Astrocyte (in vitro differentiated cells and primary cell): ENCODE measurements around the gene TBX4.

ENCODE experiments used
- EZH2 ChIP-seq: IDR thresholded peaks from 2 replicates; pipeline ENCODE4 v1.6.1; 2012; ENCODE audit warnings: mild to moderate bottlenecking, low read length, inconsistent platforms; ENCODE audit not compliant: insufficient read depth
- TF ChIP-seq, protein P1 (sequence below): IDR thresholded peaks from 2 replicates; pipeline ENCODE4 v1.5.1; 2011; ENCODE audit warnings: low read depth, mild to moderate bottlenecking, inconsistent platforms, low read length, moderate library complexity; ENCODE audit not compliant: insufficient read depth

DNA sequence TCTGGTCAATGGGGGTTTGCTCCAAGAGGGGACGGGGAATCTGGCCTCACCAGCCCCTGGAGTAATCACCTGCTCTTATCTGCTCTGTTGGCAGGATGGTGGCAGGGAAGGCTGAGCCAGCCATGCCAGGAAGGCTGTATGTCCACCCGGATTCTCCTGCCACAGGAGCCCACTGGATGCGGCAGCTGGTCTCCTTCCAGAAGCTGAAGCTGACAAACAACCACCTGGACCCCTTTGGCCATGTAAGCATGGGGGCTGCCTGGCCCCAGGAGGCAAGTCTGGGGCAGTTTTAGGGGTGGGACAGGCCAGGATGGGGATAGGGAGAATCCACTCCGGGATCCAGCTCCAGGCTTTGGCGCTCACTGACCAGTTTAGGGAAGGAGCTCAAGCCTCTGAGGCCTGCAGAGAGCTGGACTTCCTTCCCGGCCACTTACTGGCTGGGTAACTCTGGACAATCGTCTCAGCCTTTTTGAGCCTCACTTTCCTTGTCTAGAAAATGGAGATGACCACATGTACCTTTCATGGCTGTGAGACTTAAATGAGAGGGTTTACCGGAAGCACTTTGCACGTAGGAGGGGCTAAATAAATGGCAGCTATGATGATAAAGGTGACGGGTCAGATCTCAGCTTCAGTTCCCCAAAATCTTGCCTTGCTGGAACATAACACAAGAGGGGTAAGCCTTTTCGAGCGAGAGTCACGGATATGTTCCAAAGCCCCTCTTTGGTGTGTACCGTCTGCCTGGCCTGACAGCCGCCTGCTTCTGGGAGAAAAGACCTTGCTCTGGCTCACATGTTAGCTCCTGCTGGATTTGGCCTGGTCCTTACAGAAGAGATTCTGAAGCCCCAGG, 15.4 kb downstream of the TBX4 start:
- TF ChIP-seq, protein P1, sequence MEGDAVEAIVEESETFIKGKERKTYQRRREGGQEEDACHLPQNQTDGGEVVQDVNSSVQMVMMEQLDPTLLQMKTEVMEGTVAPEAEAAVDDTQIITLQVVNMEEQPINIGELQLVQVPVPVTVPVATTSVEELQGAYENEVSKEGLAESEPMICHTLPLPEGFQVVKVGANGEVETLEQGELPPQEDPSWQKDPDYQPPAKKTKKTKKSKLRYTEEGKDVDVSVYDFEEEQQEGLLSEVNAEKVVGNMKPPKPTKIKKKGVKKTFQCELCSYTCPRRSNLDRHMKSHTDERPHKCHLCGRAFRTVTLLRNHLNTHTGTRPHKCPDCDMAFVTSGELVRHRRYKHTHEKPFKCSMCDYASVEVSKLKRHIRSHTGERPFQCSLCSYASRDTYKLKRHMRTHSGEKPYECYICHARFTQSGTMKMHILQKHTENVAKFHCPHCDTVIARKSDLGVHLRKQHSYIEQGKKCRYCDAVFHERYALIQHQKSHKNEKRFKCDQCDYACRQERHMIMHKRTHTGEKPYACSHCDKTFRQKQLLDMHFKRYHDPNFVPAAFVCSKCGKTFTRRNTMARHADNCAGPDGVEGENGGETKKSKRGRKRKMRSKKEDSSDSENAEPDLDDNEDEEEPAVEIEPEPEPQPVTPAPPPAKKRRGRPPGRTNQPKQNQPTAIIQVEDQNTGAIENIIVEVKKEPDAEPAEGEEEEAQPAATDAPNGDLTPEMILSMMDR = no peak
- no peak for TF ChIP-seq EZH2
